GM12878 (cell line): ENCODE results near the gene SMG6. TPM values are rescaled to one million over a fixed set of nuclear protein-coding genes. Genes with fewer than 3 reads are reported as not detected.

Experiments used
- ATAC-seq: fragments of 200-7000 bp; cut with Tn5 transposase; 3 replicates; pipeline ENCODE4 v1.9.1; 2020; ENCODE audit warnings: mild to moderate bottlenecking, moderate library complexity
- BruUV-seq: library from RNA; stranded (reverse); fragments of 400-500 nt; replicated peaks from 2 replicates; lab custom pipeline; 2021; lab: Mats Ljungman, UMichigan
- CTCF ChIA-PET: fragments of 300-600 bp; sonication (Branson Sonifier 250); formaldehyde crosslinking; extraction: SDS; loops from one replicate; lab custom pipeline; 2021; ENCODE audit warnings: inconsistent platforms; lab: Yijun Ruan, JAX
- POLR2A ChIA-PET: fragments of 350-600 bp; formaldehyde crosslinking; extraction: SDS; loops from one replicate; lab custom pipeline; 2021; ENCODE audit warnings: inconsistent platforms; lab: Charles Lee
- RAD21 ChIA-PET: fragments of 300-600 bp; sonication (Branson Sonifier 250); formaldehyde crosslinking; loops from one replicate; lab custom pipeline; 2023; ENCODE audit warnings: antibody characterized with exemption; ENCODE audit not compliant: unreplicated experiment; lab: Charles Lee
- SMC1A ChIA-PET: fragments of 300-600 bp; sonication (Branson Sonifier 250); formaldehyde crosslinking; loops from one replicate; lab custom pipeline; 2023; ENCODE audit not compliant: unreplicated experiment, uncharacterized antibody; lab: Charles Lee
- DNase-seq: peaks from one replicate; pipeline ENCODE4 v3.0.0-alpha.2; 2011; ENCODE audit warnings: low read depth, low spot score
- FAIRE-seq: peaks from 3 replicates; lab custom pipeline; 2011; peaks lifted over from hg19 to GRCh38; lab: Jason Lieb, UNC
- H2AFZ ChIP-seq: 2 replicates; pipeline ENCODE4 v1.6.0; 2011; ENCODE audit warnings: low read depth, low read length, control low read depth; ENCODE audit not compliant: control insufficient read depth
- H3K27ac ChIP-seq: 2 replicates; pipeline ENCODE4 v1.5.1; 2011; ENCODE audit warnings: control low read depth; ENCODE audit not compliant: control insufficient read depth, insufficient read depth
- H3K27me3 ChIP-seq, 2 experiments: replicated peaks in 1 of 2; 2 replicates each; pipeline versions ENCODE4 v1.6.0 to v1.6.1; 2011; ENCODE audit warnings: low read length in 1 of 2; ENCODE audit not compliant: control insufficient read depth in 2 of 2, insufficient read depth in 2 of 2
- H3K36me3 ChIP-seq, 2 experiments: 2 replicates each; pipeline ENCODE4 v1.5.1; 2011; ENCODE audit warnings: low read length in 1 of 2; ENCODE audit not compliant: control insufficient read depth in 2 of 2, insufficient read depth in 2 of 2
- H3K4me1 ChIP-seq: 2 replicates; pipeline ENCODE4 v1.6.1; 2011; ENCODE audit warnings: mild to moderate bottlenecking, low read length, moderate library complexity, mixed read lengths; ENCODE audit not compliant: control insufficient read depth, insufficient read depth
- H3K4me2 ChIP-seq: 2 replicates; pipeline ENCODE4 v1.6.0; 2011; ENCODE audit warnings: control low read depth; ENCODE audit not compliant: control insufficient read depth, insufficient read depth
- H3K4me3 ChIP-seq: fragments of 200-600 bp; sonication (generic); 2 replicates; pipeline ENCODE4 v1.5.1; 2016
- H3K79me2 ChIP-seq: 2 replicates; pipeline ENCODE4 v1.6.0; 2011; ENCODE audit warnings: low read length; ENCODE audit not compliant: control insufficient read depth, insufficient read depth
- H3K9ac ChIP-seq: 2 replicates; pipeline ENCODE4 v1.8.0; 2011; ENCODE audit warnings: low read length, control low read depth, mixed read lengths; ENCODE audit not compliant: control insufficient read depth, insufficient read depth
- H3K9me3 ChIP-seq: replicated peaks from 3 replicates; pipeline ENCODE4 v1.5.1; 2011; ENCODE audit warnings: mild to moderate bottlenecking, low read length; ENCODE audit not compliant: control insufficient read depth, insufficient read depth
- H4K20me1 ChIP-seq: 2 replicates; pipeline ENCODE4 v1.6.0; 2011; ENCODE audit not compliant: control insufficient read depth, insufficient read depth
- IRF3 ChIP-seq: fragments of 450-650 bp; IDR thresholded peaks from 2 replicates; pipeline ENCODE4 v1.6.1; 2014; ENCODE audit warnings: mild to moderate bottlenecking
- IRF5 ChIP-seq: fragments of 450-650 bp; IDR thresholded peaks from 2 replicates; pipeline ENCODE4 v1.6.1; 2017; ENCODE audit warnings: borderline replicate concordance
- RB1 ChIP-seq: fragments of 450-650 bp; formaldehyde crosslinking; IDR thresholded peaks from 2 replicates; pipeline ENCODE4 v1.6.1; 2017; ENCODE audit warnings: mild to moderate bottlenecking, borderline replicate concordance
- RCOR1 ChIP-seq: conservative IDR thresholded peaks from 2 replicates; pipeline ENCODE4 v1.6.1; 2012; ENCODE audit warnings: low read depth, low read length, improper control_type of control experiment
- SP1 ChIP-seq: IDR thresholded peaks from one replicate; pipeline ENCODE4 v1.6.1; 2011; ENCODE audit warnings: low read depth, low read length
- SUPT20H ChIP-seq: IDR thresholded peaks from 2 replicates; pipeline ENCODE4 v1.6.1; 2011; ENCODE audit warnings: low read depth, mild to moderate bottlenecking, low read length, moderate library complexity, borderline replicate concordance; ENCODE audit not compliant: control insufficient read depth
- TAF1 ChIP-seq: IDR thresholded peaks from 2 replicates; pipeline ENCODE4 v1.6.1; 2011; ENCODE audit warnings: mild to moderate bottlenecking, low read depth, low read length, borderline replicate concordance
- YY1 ChIP-seq: IDR thresholded peaks from 2 replicates; pipeline ENCODE4 v1.6.1; 2011; ENCODE audit warnings: low read depth, mild to moderate bottlenecking, low read length
- ZNF24 ChIP-seq: fragments of 450-650 bp; IDR thresholded peaks from 2 replicates; pipeline ENCODE4 v1.6.1; 2017; ENCODE audit warnings: antibody characterized with exemption, mild to moderate bottlenecking
- WGBS: methylation state at CpG from one replicate; pipeline ENCODE4 v1.1.6; 2016; ENCODE audit warnings: low lambda C conversion rate; ENCODE audit not compliant: insufficient replicate concordance, insufficient coverage; ENCODE audit errors: missing lambda C conversion rate; 5-methylcytosine and 5-hydroxymethylcytosine counted together
- in situ Hi-C: fragments of 300-500 bp; cut with MboI; formaldehyde crosslinking; loops from 9 replicates; pipeline ENCODE4 v1.14.3; 2018; ENCODE audit warnings: mixed read lengths
- intact Hi-C: fragments of 100-400 bp; cut with micrococcal nuclease; formaldehyde crosslinking; loops from one replicate; pipeline ENCODE4 v1.14.2; 2022; ENCODE audit not compliant: unreplicated experiment
- polyA plus RNA-seq, 11 experiments: library from polyadenylated mRNA; depleted of rRNA in 4 of 11; unstranded in 6 of 11; stranded (reverse) in 5 of 11; fragments of >200 nt; fragmentation: Nextera tagmentation in 4 of 11; fragmentation: Illumina TruSeq in 1 of 11; extraction: Ambion mirVana in 4 of 11; extraction: Trizol in 1 of 11; gene quantifications; 1 replicate in 1 of 11; 2 replicates in 10 of 11; pipeline versions ENCODE4 v1.2.1 to v1.2.3, GENCODE V29; 2011 to 2016; ENCODE audit warnings: inconsistent platforms in 2 of 11, missing spikeins in 2 of 11, low read depth in 1 of 11
- total RNA-seq, 4 experiments: library from RNA; depleted of rRNA in 3 of 4; stranded (reverse); fragments of >200 nt in 3 of 4; fragmentation: Illumina TruSeq in 1 of 4; extraction: Trizol in 1 of 4; gene quantifications; 2 replicates each; pipeline versions ENCODE4 v1.2.1 to v1.2.3, GENCODE V29; 2013 to 2021
- TF ChIP-seq, protein P1 (sequence below), 3 experiments: IDR thresholded peaks in 2 of 3; conservative IDR thresholded peaks in 1 of 3; 2 replicates each; pipeline ENCODE4 v1.5.1; 2011; ENCODE audit warnings: low read depth in 3 of 3, low read length in 3 of 3, mild to moderate bottlenecking in 3 of 3, control low read depth in 2 of 3, moderate library complexity in 2 of 3, inconsistent platforms in 1 of 3, mixed read lengths in 1 of 3; ENCODE audit not compliant: control insufficient read depth in 2 of 3, insufficient read depth in 1 of 3; ENCODE audit errors: extremely low read depth in 1 of 3
- TF ChIP-seq, protein P2 (sequence below): fragments of 450-650 bp; IDR thresholded peaks from 2 replicates; pipeline ENCODE4 v1.6.1; 2016; ENCODE audit warnings: mild to moderate bottlenecking

SMG6 gene
- total and polyA plus RNA-seq, 10 of the 15 experiments (the other 5 are each of a cell fraction or from before 2014, with no cell fraction given) = 0.58 to 28.7 (median 15.7) TPM

DNA sequence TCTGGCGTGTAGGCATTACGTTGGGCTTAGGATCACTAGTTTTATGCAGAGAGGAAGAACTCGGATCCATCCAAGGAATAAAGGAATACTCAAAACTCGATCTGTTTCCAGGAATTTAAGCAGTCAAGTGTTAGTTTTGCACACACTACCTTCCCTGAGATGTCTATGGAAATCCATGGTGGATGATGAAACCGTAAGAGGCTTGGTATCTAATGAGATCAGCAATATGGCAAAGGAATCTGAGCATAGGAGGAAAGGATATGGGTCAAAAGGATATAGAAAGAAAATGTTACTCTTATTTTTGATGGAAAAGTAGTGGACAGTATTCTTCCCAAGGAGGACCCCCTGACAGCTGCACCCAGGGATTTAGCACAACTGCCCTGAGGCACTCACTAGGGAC is 59.6 kb downstream of the SMG6 start (continued):
- TF ChIP-seq RB1 (no peak), YY1 (no peak), SUPT20H (no peak), ZNF24 (no peak), IRF5 (no peak), RCOR1 (no peak), SP1 (no peak)
- TF ChIP-seq, protein P1, sequence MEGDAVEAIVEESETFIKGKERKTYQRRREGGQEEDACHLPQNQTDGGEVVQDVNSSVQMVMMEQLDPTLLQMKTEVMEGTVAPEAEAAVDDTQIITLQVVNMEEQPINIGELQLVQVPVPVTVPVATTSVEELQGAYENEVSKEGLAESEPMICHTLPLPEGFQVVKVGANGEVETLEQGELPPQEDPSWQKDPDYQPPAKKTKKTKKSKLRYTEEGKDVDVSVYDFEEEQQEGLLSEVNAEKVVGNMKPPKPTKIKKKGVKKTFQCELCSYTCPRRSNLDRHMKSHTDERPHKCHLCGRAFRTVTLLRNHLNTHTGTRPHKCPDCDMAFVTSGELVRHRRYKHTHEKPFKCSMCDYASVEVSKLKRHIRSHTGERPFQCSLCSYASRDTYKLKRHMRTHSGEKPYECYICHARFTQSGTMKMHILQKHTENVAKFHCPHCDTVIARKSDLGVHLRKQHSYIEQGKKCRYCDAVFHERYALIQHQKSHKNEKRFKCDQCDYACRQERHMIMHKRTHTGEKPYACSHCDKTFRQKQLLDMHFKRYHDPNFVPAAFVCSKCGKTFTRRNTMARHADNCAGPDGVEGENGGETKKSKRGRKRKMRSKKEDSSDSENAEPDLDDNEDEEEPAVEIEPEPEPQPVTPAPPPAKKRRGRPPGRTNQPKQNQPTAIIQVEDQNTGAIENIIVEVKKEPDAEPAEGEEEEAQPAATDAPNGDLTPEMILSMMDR (IDR thresholded peaks at IDR 0.05 in 2 of 3, conservative IDR thresholded peaks at IDR 0.05 in 1 of 3; ENCODE audit: control insufficient read depth in 2 of 3, extremely low read depth in 1 of 3, insufficient read depth in 1 of 3, low read depth in 3 of 3, low read length in 3 of 3) = no peak

- TF ChIP-seq TAF1 = no peak
- TF ChIP-seq, protein P2, sequence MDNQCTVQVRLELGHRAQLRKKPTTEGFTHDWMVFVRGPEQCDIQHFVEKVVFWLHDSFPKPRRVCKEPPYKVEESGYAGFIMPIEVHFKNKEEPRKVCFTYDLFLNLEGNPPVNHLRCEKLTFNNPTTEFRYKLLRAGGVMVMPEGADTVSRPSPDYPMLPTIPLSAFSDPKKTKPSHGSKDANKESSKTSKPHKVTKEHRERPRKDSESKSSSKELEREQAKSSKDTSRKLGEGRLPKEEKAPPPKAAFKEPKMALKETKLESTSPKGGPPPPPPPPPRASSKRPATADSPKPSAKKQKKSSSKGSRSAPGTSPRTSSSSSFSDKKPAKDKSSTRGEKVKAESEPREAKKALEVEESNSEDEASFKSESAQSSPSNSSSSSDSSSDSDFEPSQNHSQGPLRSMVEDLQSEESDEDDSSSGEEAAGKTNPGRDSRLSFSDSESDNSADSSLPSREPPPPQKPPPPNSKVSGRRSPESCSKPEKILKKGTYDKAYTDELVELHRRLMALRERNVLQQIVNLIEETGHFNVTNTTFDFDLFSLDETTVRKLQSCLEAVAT = peak; percentile 71; the same call in 1 of the 2 replicates
- TF ChIP-seq IRF3 = no peak
- Histone ChIP-seq H3K4me1 (peaks cover 44% of the 10 kb centered on the region), H2AFZ (no peak overlapping the region), H3K4me2 (peak overlapping the region; percentile 95; the same call in 1 of the 2 replicates), H3K9ac (no peak overlapping the region), H4K20me1 (no peaks in the 10 kb centered on the region), H3K27me3 (no peaks in the 10 kb centered on the region), H3K79me2 (peaks cover 31% of the 10 kb centered on the region), H3K9me3 (no peaks in the 10 kb centered on the region), H3K36me3 (peaks cover 0 to 12% of the 10 kb centered on the region in 2 experiments; a peak in 3 of 4 replicates), H3K27ac (peak overlapping the region; percentile 99; the same call in 1 of the 2 replicates), H3K4me3 (peak overlapping the region; percentile 61; the same call in 1 of the 2 replicates)
- in situ Hi-C loops (loop anchor here (10.0 kb wide), 1 partner anchor 177 kb away; no protein-coding TSS in a partner anchor), intact Hi-C loops (loop anchor here (5.0 kb wide), 2 partner anchors 50 to 170 kb away; no protein-coding TSS in a partner anchor)
- FAIRE-seq (no peak), ATAC-seq (no peak), DNase-seq (no peak)
- RAD21 ChIA-PET = interaction anchor here (2.5 to 2.6 kb wide), 3 partner anchors 19 to 152 kb away, joined by 18 to 44 read pairs (median 40); no protein-coding TSS in a partner anchor
- WGBS = 86% methylated on average over 5 of the region's 5 CpGs
- SMC1A ChIA-PET = interaction anchor here (0.7 to 2.5 kb wide), 5 partner anchors 11 to 184 kb away, joined by 3 to 18 read pairs (median 14); no protein-coding TSS in a partner anchor
- POLR2A ChIA-PET = interaction anchor here (2.4 to 2.6 kb wide), 2 partner anchors 18 to 152 kb away, joined by 20 read pairs; no protein-coding TSS in a partner anchor
- no TSS peak for BruUV-seq
- CTCF ChIA-PET = interaction anchor here (0.9 to 2.6 kb wide), 6 partner anchors 20 to 184 kb away, joined by 3 to 24 read pairs (median 6); no protein-coding TSS in a partner anchor
Observed at GRCh38 chr17:2241823-2242222, 61.8 kb downstream of the SMG6 start.
